ENCODE data around the gene EED.
"Not testable (repeated sequence)": the region's sequence is repeated elsewhere in the genome, so short reads cannot be mapped to it uniquely, and the experiment has no call there.

EED gene

GRCh38 chr11:86218125-86219084 is 26.1 kb upstream of the EED start:
- peak; percentile 68 for DNase-seq (ENCODE audit: low read depth)
- peak; percentile 97 for TF ChIP-seq CTCF (conservative IDR thresholded peaks at IDR 0.05; ENCODE audit: low read length)

GRCh38 chr11:86219311-86220193 is 25.0 kb upstream of the EED start:
- no peak for TF ChIP-seq CTCF (conservative IDR thresholded peaks at IDR 0.05; ENCODE audit: low read length)
- no peak overlapping the region for H3K4me3 ChIP-seq (ENCODE audit: low read length)
- no peak for DNase-seq (ENCODE audit: low read depth)

More at GRCh38 chr11:86218125-86219084, 26.1 kb upstream of the EED start:
- peak overlapping the region; percentile 44 for H3K4me3 ChIP-seq (ENCODE audit: low read length)

- no peak for DNase-seq (ENCODE audit: low read depth)
- TF ChIP-seq CTCF (conservative IDR thresholded peaks at IDR 0.05; ENCODE audit: low read length) = no peak
Measured at GRCh38 chr11:86220653-86221052, 23.9 kb upstream of the EED start.

GRCh38 chr11:86222081-86222480 is 22.5 kb upstream of the EED start:
- H3K4me3 ChIP-seq (ENCODE audit: low read length) = no peak overlapping the region
- no peak for DNase-seq (ENCODE audit: low read depth)
- no peak for TF ChIP-seq CTCF (conservative IDR thresholded peaks at IDR 0.05; ENCODE audit: low read length)

More at GRCh38 chr11:86220653-86221052, 23.9 kb upstream of the EED start:
- H3K4me3 ChIP-seq (ENCODE audit: low read length) = no peak overlapping the region

GRCh38 chr11:86224575-86224974 is 20.0 kb upstream of the EED start:
- DNase-seq (ENCODE audit: low read depth); H3K4me3 ChIP-seq (ENCODE audit: low read length): not testable (repeated sequence)

GRCh38 chr11:86225344-86225743 is 19.2 kb upstream of the EED start:
- H3K4me3 ChIP-seq (ENCODE audit: low read length); DNase-seq (ENCODE audit: low read depth): not testable (repeated sequence)

GRCh38 chr11:86228269-86229038 is 16.1 kb upstream of the EED start:
- no peak for TF ChIP-seq CTCF (conservative IDR thresholded peaks at IDR 0.05; ENCODE audit: low read length)
- DNase-seq (ENCODE audit: low read depth) = no peak
- H3K4me3 ChIP-seq (ENCODE audit: low read length) = no peak overlapping the region

GRCh38 chr11:86229039-86229330 is 15.6 kb upstream of the EED start:
- DNase-seq (ENCODE audit: low read depth); H3K4me3 ChIP-seq (ENCODE audit: low read length): not testable (repeated sequence)
